Activated naive CD8-positive, alpha-beta T cell treated with anti-CD3 and anti-CD28 coated beads for 36 hours (primary cell): ENCODE measurements around the gene SMARCAL1. TPM values are rescaled to one million over a fixed set of nuclear protein-coding genes. Genes with fewer than 3 reads are reported as not detected.
A peak's percentile ranks its signal among the peaks of the same experiment; 100 is the strongest.

ENCODE experiments used
- DNase-seq: peaks from one replicate; pipeline ENCODE4 v3.0.0; 2021
- H3K27ac Mint-ChIP-seq: one replicate; pipeline ENCODE4 v1.8.0; 2022; ENCODE audit warnings: mild to moderate bottlenecking, moderate library complexity, mixed read lengths
- H3K27me3 Mint-ChIP-seq: one replicate; pipeline ENCODE4 v1.8.0; 2022; ENCODE audit warnings: mild to moderate bottlenecking, mixed read lengths
- H3K36me3 Mint-ChIP-seq: one replicate; pipeline ENCODE4 v1.8.0; 2021; ENCODE audit warnings: mild to moderate bottlenecking, mixed read lengths
- H3K4me1 Mint-ChIP-seq: one replicate; pipeline ENCODE4 v1.8.0; 2021; ENCODE audit warnings: mixed read lengths
- H3K4me3 Mint-ChIP-seq: one replicate; pipeline ENCODE4 v1.8.0; 2022; ENCODE audit warnings: mild to moderate bottlenecking, moderate library complexity, mixed read lengths
- H3K9me3 Mint-ChIP-seq: one replicate; pipeline ENCODE4 v1.8.0; 2022; ENCODE audit warnings: mixed read lengths
- total RNA-seq, 2 experiments: library from RNA; stranded (reverse); gene quantifications; one replicate each; pipeline ENCODE4 v1.2.3, GENCODE V29; 2021

Gene SMARCAL1
- total RNA-seq, 2 experiments from 2014 or later: 22.4 to 25.3 TPM

DNA sequence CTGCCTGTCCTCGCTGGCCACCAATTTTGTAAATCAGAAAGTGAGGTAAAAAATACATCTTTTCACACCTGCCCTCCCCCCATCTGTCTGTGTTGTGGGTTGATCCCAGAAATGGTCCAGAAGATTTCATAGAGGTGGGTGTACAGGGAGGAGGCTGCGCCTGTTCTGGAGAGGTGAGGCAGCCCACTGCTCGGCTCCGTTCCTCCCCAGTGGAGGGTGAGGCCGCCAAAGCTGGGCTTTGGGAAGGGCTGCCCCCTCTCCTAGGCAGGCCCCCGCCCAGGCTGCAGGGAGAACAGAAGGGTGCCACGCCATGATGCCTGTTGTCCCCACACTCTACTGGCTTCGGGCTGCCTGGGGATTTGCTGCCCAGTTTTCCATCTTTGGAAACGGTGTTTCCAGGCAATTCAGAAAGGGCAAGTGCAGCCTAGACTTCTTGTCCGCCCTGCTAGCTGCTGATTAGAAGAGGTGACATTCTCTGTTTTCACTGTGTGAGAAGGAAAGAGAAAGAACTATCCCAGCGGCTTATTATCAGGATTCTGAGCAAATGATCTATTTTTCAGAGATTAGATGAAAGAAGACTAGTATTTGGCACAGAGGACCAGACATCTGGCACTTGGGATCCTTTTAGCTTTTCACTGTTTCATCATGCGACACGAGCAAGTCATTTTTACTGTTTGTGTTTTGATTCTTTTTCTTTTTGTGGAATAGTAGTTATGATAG lies 18.7 kb downstream of the SMARCAL1 start:
- Mint-ChIP-seq H3K27me3 (no peaks in the 10 kb centered on the region), H3K36me3 (peaks cover 23% of the 10 kb centered on the region), H3K9me3 (no peaks in the 10 kb centered on the region), H3K4me1 (no peaks in the 10 kb centered on the region), H3K27ac (no peak overlapping the region), H3K4me3 (no peak overlapping the region)
- DNase-seq: no peak

- Mint-ChIP-seq H3K36me3 (peaks cover 24% of the 10 kb centered on the region), H3K27ac (no peak overlapping the region), H3K9me3 (no peaks in the 10 kb centered on the region)
Observed at GRCh38 chr2:216431531-216431856, 19.2 kb downstream of the SMARCAL1 start.

DNA sequence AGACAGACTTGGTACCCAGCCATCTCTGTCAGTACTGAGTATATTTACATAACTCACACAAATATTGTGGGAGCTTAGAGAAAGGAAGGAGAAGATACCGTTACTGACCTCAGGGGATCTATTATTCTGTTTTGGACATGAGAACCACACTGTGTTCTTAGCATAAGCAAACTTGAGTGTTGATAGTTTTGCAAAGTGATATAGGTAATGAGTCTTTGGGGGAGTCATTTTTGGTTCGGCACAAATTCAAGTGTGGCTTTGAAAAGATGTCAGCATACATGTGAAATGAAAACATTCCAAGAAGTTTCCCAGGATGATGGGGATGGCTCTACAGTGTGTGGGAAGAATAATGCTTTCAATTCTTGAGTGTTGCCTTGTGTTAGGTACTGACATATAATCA lies 24.1 kb downstream of the SMARCAL1 start:
- H3K4me3 Mint-ChIP-seq: no peak overlapping the region
- H3K27ac Mint-ChIP-seq: no peak overlapping the region
- H3K36me3 Mint-ChIP-seq: peaks cover 28% of the 10 kb centered on the region
- no peaks in the 10 kb centered on the region for H3K4me1 Mint-ChIP-seq
- no peak for DNase-seq
- no peaks in the 10 kb centered on the region for H3K27me3 Mint-ChIP-seq
- no peaks in the 10 kb centered on the region for H3K9me3 Mint-ChIP-seq

More at GRCh38 chr2:216431531-216431856, 19.2 kb downstream of the SMARCAL1 start:
- DNase-seq: no peak
- H3K27me3 Mint-ChIP-seq: no peaks in the 10 kb centered on the region
- H3K4me1 Mint-ChIP-seq: no peaks in the 10 kb centered on the region
- no peak overlapping the region for H3K4me3 Mint-ChIP-seq

DNA sequence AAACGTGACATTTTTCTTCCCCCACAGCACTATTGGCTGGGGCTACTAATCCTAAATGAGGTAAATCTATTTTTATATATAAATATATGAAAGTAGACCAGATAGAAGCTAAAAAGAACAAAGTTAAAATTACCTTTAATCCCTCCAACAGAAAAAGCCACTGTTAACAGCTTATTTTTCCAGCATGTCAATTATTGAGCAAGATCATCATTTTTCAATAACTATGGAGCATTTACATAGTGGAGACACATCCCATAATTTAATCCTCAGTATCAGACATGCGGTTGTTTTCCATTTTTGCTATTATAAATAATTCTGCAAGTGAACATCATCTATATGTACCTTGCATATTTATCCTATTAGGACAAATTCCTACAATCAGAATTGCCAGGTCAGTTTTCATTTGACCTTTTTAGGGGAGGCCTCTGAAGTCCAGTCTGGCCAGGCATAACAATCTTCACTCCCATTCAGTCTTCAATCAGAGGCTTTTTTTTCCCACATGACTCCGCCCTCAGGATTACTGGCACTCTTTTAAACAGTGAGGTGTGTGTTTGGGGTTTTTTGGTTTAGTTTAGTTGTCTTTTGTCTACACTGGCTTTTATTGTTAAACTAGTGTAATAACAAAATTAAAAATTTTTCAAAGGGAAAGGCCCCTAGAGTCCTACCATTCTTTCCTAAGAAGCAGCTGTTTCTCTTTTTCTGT lies 29.2 kb downstream of the SMARCAL1 start:
- no peak overlapping the region for H3K4me3 Mint-ChIP-seq
- H3K27me3 Mint-ChIP-seq: no peaks in the 10 kb centered on the region

DNA sequence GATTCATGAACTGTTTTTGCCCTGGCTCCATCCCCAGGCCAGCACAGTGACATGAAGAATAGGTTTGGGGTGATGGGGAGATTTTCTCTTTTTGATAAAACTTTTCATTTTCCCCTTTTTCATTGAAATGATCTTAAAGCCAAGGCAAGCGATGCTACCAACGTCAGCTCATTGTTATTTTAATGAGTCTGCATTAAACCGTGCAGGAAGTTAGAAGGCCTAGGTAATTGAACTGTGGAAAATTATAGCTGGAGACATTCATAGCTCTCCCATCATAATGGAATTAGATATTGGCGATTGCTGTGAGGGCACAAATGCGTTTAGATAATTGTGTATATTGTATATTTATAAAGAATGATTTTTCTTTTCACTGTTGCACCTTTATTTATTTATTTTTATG lies 33.2 kb downstream of the SMARCAL1 start:
- Mint-ChIP-seq H3K36me3 (peaks cover 46% of the 10 kb centered on the region), H3K4me3 (no peak overlapping the region), H3K27ac (no peak overlapping the region), H3K27me3 (no peaks in the 10 kb centered on the region), H3K9me3 (peaks cover 6% of the 10 kb centered on the region), H3K4me1 (no peaks in the 10 kb centered on the region)
- no peak for DNase-seq

More for the DNA sequence above, 29.2 kb downstream of the SMARCAL1 start:
- H3K4me1 Mint-ChIP-seq: no peaks in the 10 kb centered on the region
- H3K9me3 Mint-ChIP-seq: no peaks in the 10 kb centered on the region
- peaks cover 16% of the 10 kb centered on the region for H3K36me3 Mint-ChIP-seq
- H3K27ac Mint-ChIP-seq: no peak overlapping the region
- no peak for DNase-seq

- H3K4me1 Mint-ChIP-seq: no peaks in the 10 kb centered on the region
- H3K27me3 Mint-ChIP-seq: no peaks in the 10 kb centered on the region
- H3K36me3 Mint-ChIP-seq: peaks cover 43% of the 10 kb centered on the region
- H3K9me3 Mint-ChIP-seq: peaks cover 6% of the 10 kb centered on the region
- no peak overlapping the region for H3K27ac Mint-ChIP-seq
- DNase-seq: no peak
- H3K4me3 Mint-ChIP-seq: no peak overlapping the region
Observed at GRCh38 chr2:216446343-216446742, 34.1 kb downstream of the SMARCAL1 start.

DNA sequence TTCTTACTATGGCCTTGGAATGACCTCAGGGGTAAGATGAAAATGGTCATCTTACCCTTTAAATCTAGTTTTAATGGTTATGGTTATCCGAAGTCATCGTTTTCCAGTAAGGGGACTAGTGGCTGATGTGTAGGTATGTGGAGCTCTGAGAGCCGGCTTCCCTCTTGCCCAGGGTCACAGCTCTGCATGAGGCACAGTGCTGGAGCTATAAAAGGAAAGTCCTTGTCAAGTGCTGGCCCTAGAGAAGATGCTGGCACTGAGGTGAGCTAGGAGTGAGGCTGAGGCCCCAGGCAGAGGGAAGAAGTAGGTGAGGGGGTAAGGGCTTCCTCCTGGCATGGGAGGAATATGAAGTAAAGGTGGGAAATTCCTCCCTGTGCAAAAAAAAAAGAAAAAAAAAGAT lies 35.0 kb downstream of the SMARCAL1 start:
- Mint-ChIP-seq H3K4me1 (no peaks in the 10 kb centered on the region), H3K36me3 (peaks cover 48% of the 10 kb centered on the region), H3K9me3 (peaks cover 6% of the 10 kb centered on the region), H3K4me3 (no peak overlapping the region), H3K27me3 (no peaks in the 10 kb centered on the region), H3K27ac (no peak overlapping the region)
- no peak for DNase-seq

DNA sequence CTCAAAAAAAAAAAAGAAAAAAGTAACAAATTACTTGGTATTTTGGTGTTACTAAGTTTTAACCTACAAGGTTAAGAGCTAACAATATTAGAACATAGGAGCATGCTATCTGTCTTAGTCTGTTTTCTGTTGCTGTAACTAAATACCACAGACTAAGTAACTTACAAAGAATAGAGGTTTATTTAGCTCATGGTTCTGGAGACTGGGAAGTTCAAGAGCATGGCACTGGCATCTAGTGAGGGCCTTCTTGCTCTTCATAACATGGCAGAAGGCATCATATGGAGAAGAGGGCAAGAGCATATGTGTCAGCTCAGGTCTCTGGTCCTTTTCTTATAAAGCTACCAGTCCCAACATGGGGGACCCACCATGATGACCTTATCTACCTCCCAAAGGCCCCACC lies 36.5 kb downstream of the SMARCAL1 start:
- Mint-ChIP-seq H3K4me1 (no peaks in the 10 kb centered on the region), H3K27me3 (no peaks in the 10 kb centered on the region), H3K36me3 (peaks cover 49% of the 10 kb centered on the region)

GRCh38 chr2:216450346-216450745 lies 38.1 kb downstream of the SMARCAL1 start:
- Mint-ChIP-seq H3K27me3 (no peaks in the 10 kb centered on the region), H3K4me1 (no peaks in the 10 kb centered on the region), H3K36me3 (peaks cover 56% of the 10 kb centered on the region), H3K27ac (no peak overlapping the region), H3K9me3 (peaks cover 6% of the 10 kb centered on the region), H3K4me3 (no peak overlapping the region)
- no peak for DNase-seq

More for the DNA sequence above, 36.5 kb downstream of the SMARCAL1 start:
- no peak for DNase-seq
- Mint-ChIP-seq H3K27ac (no peak overlapping the region), H3K4me3 (no peak overlapping the region), H3K9me3 (peaks cover 6% of the 10 kb centered on the region)

GRCh38 chr2:216450784-216451183 lies 38.5 kb downstream of the SMARCAL1 start:
- H3K27ac Mint-ChIP-seq: no peak overlapping the region
- peaks cover 59% of the 10 kb centered on the region for H3K36me3 Mint-ChIP-seq
- H3K4me3 Mint-ChIP-seq: no peak overlapping the region
- H3K9me3 Mint-ChIP-seq: peaks cover 6% of the 10 kb centered on the region
- no peaks in the 10 kb centered on the region for H3K27me3 Mint-ChIP-seq
- DNase-seq: no peak
- H3K4me1 Mint-ChIP-seq: no peaks in the 10 kb centered on the region

DNA sequence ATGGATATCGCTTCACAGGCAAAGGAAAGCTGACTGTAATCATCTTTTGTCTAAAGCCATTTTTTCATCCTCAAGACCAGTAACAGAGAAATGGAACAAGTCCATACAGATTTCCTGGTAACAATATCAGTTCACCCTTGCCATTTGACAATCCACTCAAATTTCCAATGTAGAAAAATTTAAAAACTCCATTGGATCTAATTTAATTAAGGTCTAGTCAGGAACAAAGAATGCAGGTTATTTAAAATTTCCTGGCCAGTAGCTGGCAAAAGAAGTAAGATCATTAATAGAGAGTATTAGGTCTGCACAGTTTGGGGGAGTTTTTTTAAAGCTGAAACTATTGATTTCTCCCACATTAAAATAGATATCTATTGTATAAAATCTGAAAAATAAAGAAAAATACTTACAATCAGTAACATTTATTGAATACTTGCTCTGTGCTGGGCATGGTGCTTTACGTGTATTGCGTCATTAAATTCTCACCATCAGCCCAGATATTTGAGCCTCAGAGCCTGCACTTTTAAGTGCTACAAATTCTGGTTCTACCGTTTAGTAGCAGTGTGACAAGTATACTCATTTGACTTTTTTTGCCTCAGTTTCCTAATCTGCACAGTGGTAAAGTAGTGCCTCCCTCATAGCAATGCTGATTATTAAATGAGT lies 41.8 kb downstream of the SMARCAL1 start:
- Mint-ChIP-seq H3K4me1 (no peaks in the 10 kb centered on the region), H3K36me3 (peaks cover 45% of the 10 kb centered on the region)

GRCh38 chr2:216463148-216463547 lies 50.9 kb downstream of the SMARCAL1 start:
- Mint-ChIP-seq H3K27ac (no peak overlapping the region), H3K4me3 (no peak overlapping the region), H3K36me3 (peaks cover 7% of the 10 kb centered on the region)

More for the DNA sequence above, 41.8 kb downstream of the SMARCAL1 start:
- no peaks in the 10 kb centered on the region for H3K27me3 Mint-ChIP-seq
- peaks cover 3% of the 10 kb centered on the region for H3K9me3 Mint-ChIP-seq
- no peak for DNase-seq
- no peak overlapping the region for H3K27ac Mint-ChIP-seq
- H3K4me3 Mint-ChIP-seq: no peak overlapping the region

GRCh38 chr2:216464104-216464720 lies 51.9 kb downstream of the SMARCAL1 start:
- H3K27me3 Mint-ChIP-seq: no peaks in the 10 kb centered on the region
- H3K27ac Mint-ChIP-seq: no peak overlapping the region
- peaks cover 2% of the 10 kb centered on the region for H3K36me3 Mint-ChIP-seq
- DNase-seq: no peak
- H3K4me3 Mint-ChIP-seq: no peak overlapping the region
- H3K9me3 Mint-ChIP-seq: no peaks in the 10 kb centered on the region
- H3K4me1 Mint-ChIP-seq: no peaks in the 10 kb centered on the region

More at GRCh38 chr2:216463148-216463547, 50.9 kb downstream of the SMARCAL1 start:
- Mint-ChIP-seq H3K4me1 (no peaks in the 10 kb centered on the region), H3K27me3 (no peaks in the 10 kb centered on the region), H3K9me3 (no peaks in the 10 kb centered on the region)
- DNase-seq: no peak

DNA sequence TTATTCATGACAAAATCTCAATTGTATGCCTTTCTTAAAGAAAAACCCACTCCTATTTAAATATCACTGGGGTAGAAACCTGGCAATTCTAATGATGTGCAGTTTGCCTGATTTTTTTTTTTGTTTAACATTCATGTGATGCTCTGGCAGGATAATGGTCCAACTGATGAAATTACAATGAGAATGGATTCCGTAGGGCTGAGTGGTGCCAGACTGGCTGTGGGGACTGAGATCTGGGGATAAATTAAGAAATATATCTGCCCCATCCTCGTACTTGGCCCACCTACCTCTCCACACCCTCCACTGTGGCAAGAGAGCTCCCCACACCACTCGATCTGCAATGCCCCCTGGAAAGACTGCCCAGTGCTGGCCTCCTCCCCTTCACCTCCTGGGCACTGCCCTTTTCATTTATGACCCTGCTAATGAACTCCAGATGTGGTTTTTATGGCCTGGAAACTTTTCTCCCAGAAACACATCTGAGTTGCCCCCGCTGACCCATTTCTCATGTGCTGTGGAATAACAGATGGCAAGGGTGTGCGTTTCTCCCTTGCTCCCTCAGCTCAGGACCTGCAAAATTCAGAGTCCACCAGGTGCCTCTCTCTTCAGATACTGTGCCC lies 53.4 kb downstream of the SMARCAL1 start:
- Mint-ChIP-seq H3K9me3 (no peaks in the 10 kb centered on the region), H3K36me3 (peaks cover 2% of the 10 kb centered on the region), H3K4me3 (no peak overlapping the region), H3K4me1 (no peaks in the 10 kb centered on the region), H3K27ac (peak overlapping the region; percentile 14), H3K27me3 (no peaks in the 10 kb centered on the region)
- DNase-seq: no peak

DNA sequence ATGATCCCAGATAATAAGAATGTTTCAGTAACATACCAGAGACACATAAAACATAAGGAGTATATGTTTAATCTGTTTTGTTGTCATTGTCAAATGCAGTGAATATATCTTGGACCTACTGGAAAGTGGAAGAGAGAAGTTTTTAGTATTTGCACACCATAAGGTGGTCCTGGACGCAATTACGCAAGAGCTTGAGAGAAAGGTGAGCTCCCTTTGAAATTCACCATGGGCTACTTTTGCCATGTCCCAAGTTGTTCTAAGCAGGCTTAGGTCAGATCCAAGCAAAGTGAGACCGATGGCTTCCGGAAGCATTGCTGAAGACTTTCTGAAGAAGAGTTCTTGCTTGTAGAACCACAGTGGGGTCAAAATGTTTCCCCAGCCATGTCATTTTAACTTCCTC lies 55.6 kb downstream of the SMARCAL1 start:
- H3K27me3 Mint-ChIP-seq: no peaks in the 10 kb centered on the region
- no peak for DNase-seq
- no peak overlapping the region for H3K4me3 Mint-ChIP-seq
- no peaks in the 10 kb centered on the region for H3K9me3 Mint-ChIP-seq
- peaks cover 2% of the 10 kb centered on the region for H3K36me3 Mint-ChIP-seq
- no peaks in the 10 kb centered on the region for H3K4me1 Mint-ChIP-seq
- H3K27ac Mint-ChIP-seq: no peak overlapping the region
